Measurements from ENCODE around the gene SHANK1.
A peak's percentile ranks its signal among the peaks of the same experiment; 100 is the strongest.

The SHANK1 gene

GRCh38 chr19:50679177-50680125 is 40.2 kb downstream of the SHANK1 start:
- WGBS, 2 donors (ENCODE audit: extremely low coverage in 2 of 2, insufficient read length in 2 of 2, insufficient replicate concordance in 1 of 2) = no CpG with 5 or more reads among the region's 23 CpGs
- Histone ChIP-seq H3K4ac (ENCODE audit: low read length) (no peak overlapping the region), H3K79me1 (ENCODE audit: low read depth, low read length) (no peaks in the 10 kb centered on the region), H3K23ac (ENCODE audit: low read depth, low read length, poor library complexity) (peak overlapping the region; percentile 62), H3K9me3 (replicated peaks in 1 of 2; ENCODE audit: control insufficient read depth in 2 of 2, insufficient read depth in 1 of 2, low read depth in 1 of 2, low read length in 2 of 2) (no peaks in the 10 kb centered on the region), H3K18ac (ENCODE audit: low read length) (peak overlapping the region; percentile 73), H3K4me3 (ENCODE audit: low read length in 2 of 2) (no peak overlapping the region), H3K4me1 (ENCODE audit: control insufficient read depth in 2 of 2, insufficient read depth in 1 of 2, low read depth in 1 of 2, low read length in 2 of 2) (peaks cover 1 to 2% of the 10 kb centered on the region in 2 donors), H2BK12ac (ENCODE audit: low read length) (no peak overlapping the region), H3K14ac (ENCODE audit: low read length) (no peak overlapping the region), H3K36me3 (replicated peaks in 1 of 2; ENCODE audit: control insufficient read depth in 2 of 2, insufficient read depth in 2 of 2, low read length in 2 of 2) (peaks cover 0 to 3% of the 10 kb centered on the region in 2 donors), H4K91ac (ENCODE audit: low read depth, low read length, poor library complexity) (no peak overlapping the region), H3K27ac (replicated peaks; ENCODE audit: low read length) (no peak overlapping the region), H3K9ac (ENCODE audit: low read depth, low read length, poor library complexity) (no peak overlapping the region), H2BK5ac (ENCODE audit: low read length) (no peak overlapping the region), H2BK15ac (ENCODE audit: low read length) (no peak overlapping the region), H3K4me2 (ENCODE audit: insufficient read depth, low read length, poor library complexity, severe bottlenecking) (no peak overlapping the region), H4K8ac (ENCODE audit: low read depth, low read length) (no peak overlapping the region), H2AK5ac (ENCODE audit: low read depth, low read length) (peak overlapping the region; percentile 52), H3K27me3 (ENCODE audit: control insufficient read depth in 3 of 3, insufficient read depth in 3 of 3, low read depth in 1 of 3, low read length in 3 of 3) (peaks cover 0 to 9% (median 0%) of the 10 kb centered on the region in 3 experiments), H2AFZ (ENCODE audit: low read length) (peak overlapping the region; percentile 4), H2BK120ac (ENCODE audit: low read depth, low read length) (no peak overlapping the region)
- DNase-seq (ENCODE audit: low spot score) = peak; percentile 67

- peaks cover 0 to 3% of the 10 kb centered on the region in 2 donors for H3K36me3 ChIP-seq (replicated peaks in 1 of 2; ENCODE audit: control insufficient read depth in 2 of 2, insufficient read depth in 2 of 2, low read length in 2 of 2)
- no peak overlapping the region for H3K4me3 ChIP-seq (ENCODE audit: low read length in 2 of 2)
Observed at GRCh38 chr19:50678323-50678722, 41.3 kb downstream of the SHANK1 start.

GRCh38 chr19:50677636-50678035 is 42.0 kb downstream of the SHANK1 start:
- WGBS, 2 donors (ENCODE audit: extremely low coverage in 2 of 2, insufficient read length in 2 of 2, insufficient replicate concordance in 1 of 2) = no CpG with 5 or more reads among the region's 5 CpGs
- H3K23ac ChIP-seq (ENCODE audit: low read depth, low read length, poor library complexity) = no peak overlapping the region
- H3K4me3 ChIP-seq (ENCODE audit: low read length in 2 of 2) = no peak overlapping the region
- H2AK5ac ChIP-seq (ENCODE audit: low read depth, low read length) = no peak overlapping the region
- no peak overlapping the region for H2BK120ac ChIP-seq (ENCODE audit: low read depth, low read length)
- no peak overlapping the region for H3K4me2 ChIP-seq (ENCODE audit: insufficient read depth, low read length, poor library complexity, severe bottlenecking)
- no peak overlapping the region for H3K4ac ChIP-seq (ENCODE audit: low read length)
- no peak overlapping the region for H2BK5ac ChIP-seq (ENCODE audit: low read length)
- no peaks in the 10 kb centered on the region for H3K9me3 ChIP-seq (replicated peaks in 1 of 2; ENCODE audit: control insufficient read depth in 2 of 2, insufficient read depth in 1 of 2, low read depth in 1 of 2, low read length in 2 of 2)
- H3K27me3 ChIP-seq (ENCODE audit: control insufficient read depth in 3 of 3, insufficient read depth in 3 of 3, low read depth in 1 of 3, low read length in 3 of 3) = peaks cover 0 to 21% (median 0%) of the 10 kb centered on the region in 3 experiments
- no peak overlapping the region for H3K27ac ChIP-seq (replicated peaks; ENCODE audit: low read length)
- no peak overlapping the region for H3K14ac ChIP-seq (ENCODE audit: low read length)
- H3K79me1 ChIP-seq (ENCODE audit: low read depth, low read length) = no peaks in the 10 kb centered on the region
- H3K36me3 ChIP-seq (replicated peaks in 1 of 2; ENCODE audit: control insufficient read depth in 2 of 2, insufficient read depth in 2 of 2, low read length in 2 of 2) = peaks cover 0 to 3% of the 10 kb centered on the region in 2 donors
- peaks cover 2 to 5% of the 10 kb centered on the region in 2 donors for H3K4me1 ChIP-seq (ENCODE audit: control insufficient read depth in 2 of 2, insufficient read depth in 1 of 2, low read depth in 1 of 2, low read length in 2 of 2)
- no peak overlapping the region for H4K91ac ChIP-seq (ENCODE audit: low read depth, low read length, poor library complexity)
- no peak for DNase-seq (ENCODE audit: low spot score)
- no peak overlapping the region for H2BK12ac ChIP-seq (ENCODE audit: low read length)
- H2AFZ ChIP-seq (ENCODE audit: low read length) = no peak overlapping the region
- no peak overlapping the region for H3K18ac ChIP-seq (ENCODE audit: low read length)
- H3K9ac ChIP-seq (ENCODE audit: low read depth, low read length, poor library complexity) = no peak overlapping the region
- H4K8ac ChIP-seq (ENCODE audit: low read depth, low read length) = no peak overlapping the region
- H2BK15ac ChIP-seq (ENCODE audit: low read length) = no peak overlapping the region

More at GRCh38 chr19:50678323-50678722, 41.3 kb downstream of the SHANK1 start:
- Histone ChIP-seq H2AFZ (ENCODE audit: low read length) (no peak overlapping the region), H3K18ac (ENCODE audit: low read length) (no peak overlapping the region), H3K23ac (ENCODE audit: low read depth, low read length, poor library complexity) (peak overlapping the region; percentile 29), H2AK5ac (ENCODE audit: low read depth, low read length) (no peak overlapping the region), H4K8ac (ENCODE audit: low read depth, low read length) (no peak overlapping the region), H2BK120ac (ENCODE audit: low read depth, low read length) (no peak overlapping the region), H3K9me3 (replicated peaks in 1 of 2; ENCODE audit: control insufficient read depth in 2 of 2, insufficient read depth in 1 of 2, low read depth in 1 of 2, low read length in 2 of 2) (no peaks in the 10 kb centered on the region), H3K27ac (replicated peaks; ENCODE audit: low read length) (no peak overlapping the region), H3K14ac (ENCODE audit: low read length) (no peak overlapping the region), H2BK12ac (ENCODE audit: low read length) (no peak overlapping the region), H4K91ac (ENCODE audit: low read depth, low read length, poor library complexity) (no peak overlapping the region), H3K27me3 (ENCODE audit: control insufficient read depth in 3 of 3, insufficient read depth in 3 of 3, low read depth in 1 of 3, low read length in 3 of 3) (peaks cover 0 to 15% (median 0%) of the 10 kb centered on the region in 3 experiments), H3K4me2 (ENCODE audit: insufficient read depth, low read length, poor library complexity, severe bottlenecking) (no peak overlapping the region), H2BK5ac (ENCODE audit: low read length) (no peak overlapping the region), H3K79me1 (ENCODE audit: low read depth, low read length) (no peaks in the 10 kb centered on the region), H3K4ac (ENCODE audit: low read length) (no peak overlapping the region), H2BK15ac (ENCODE audit: low read length) (no peak overlapping the region), H3K9ac (ENCODE audit: low read depth, low read length, poor library complexity) (no peak overlapping the region), H3K4me1 (ENCODE audit: control insufficient read depth in 2 of 2, insufficient read depth in 1 of 2, low read depth in 1 of 2, low read length in 2 of 2) (peaks cover 2 to 4% of the 10 kb centered on the region in 2 donors)
- no peak for DNase-seq (ENCODE audit: low spot score)
- no CpG with 5 or more reads among the region's 3 CpGs for WGBS, 2 donors (ENCODE audit: extremely low coverage in 2 of 2, insufficient read length in 2 of 2, insufficient replicate concordance in 1 of 2)

GRCh38 chr19:50676625-50677197 is 42.9 kb downstream of the SHANK1 start:
- no peaks in the 10 kb centered on the region for H3K79me1 ChIP-seq (ENCODE audit: low read depth, low read length)
- H3K36me3 ChIP-seq (replicated peaks in 1 of 2; ENCODE audit: control insufficient read depth in 2 of 2, insufficient read depth in 2 of 2, low read length in 2 of 2) = peaks cover 0 to 3% of the 10 kb centered on the region in 2 donors
- H3K14ac ChIP-seq (ENCODE audit: low read length) = no peak overlapping the region
- peaks cover 0 to 27% (median 0%) of the 10 kb centered on the region in 3 experiments for H3K27me3 ChIP-seq (ENCODE audit: control insufficient read depth in 3 of 3, insufficient read depth in 3 of 3, low read depth in 1 of 3, low read length in 3 of 3)
- H3K4ac ChIP-seq (ENCODE audit: low read length) = no peak overlapping the region
- no peak overlapping the region for H2BK12ac ChIP-seq (ENCODE audit: low read length)
- H2AK5ac ChIP-seq (ENCODE audit: low read depth, low read length) = no peak overlapping the region
- H3K18ac ChIP-seq (ENCODE audit: low read length) = no peak overlapping the region
- H3K4me2 ChIP-seq (ENCODE audit: insufficient read depth, low read length, poor library complexity, severe bottlenecking) = no peak overlapping the region
- H4K91ac ChIP-seq (ENCODE audit: low read depth, low read length, poor library complexity) = no peak overlapping the region
- no peak overlapping the region for H3K9ac ChIP-seq (ENCODE audit: low read depth, low read length, poor library complexity)
- no peak overlapping the region for H3K27ac ChIP-seq (replicated peaks; ENCODE audit: low read length)
- H2BK5ac ChIP-seq (ENCODE audit: low read length) = no peak overlapping the region
- no peak overlapping the region for H2BK15ac ChIP-seq (ENCODE audit: low read length)
- H2AFZ ChIP-seq (ENCODE audit: low read length) = no peak overlapping the region
- no peak overlapping the region for H3K23ac ChIP-seq (ENCODE audit: low read depth, low read length, poor library complexity)
- H3K4me3 ChIP-seq (ENCODE audit: low read length in 2 of 2) = no peak overlapping the region
- no peak overlapping the region for H4K8ac ChIP-seq (ENCODE audit: low read depth, low read length)
- H3K9me3 ChIP-seq (replicated peaks in 1 of 2; ENCODE audit: control insufficient read depth in 2 of 2, insufficient read depth in 1 of 2, low read depth in 1 of 2, low read length in 2 of 2) = no peaks in the 10 kb centered on the region
- WGBS, 2 donors (ENCODE audit: extremely low coverage in 2 of 2, insufficient read length in 2 of 2, insufficient replicate concordance in 1 of 2) = no CpG with 5 or more reads among the region's 1 CpG
- H3K4me1 ChIP-seq (ENCODE audit: control insufficient read depth in 2 of 2, insufficient read depth in 1 of 2, low read depth in 1 of 2, low read length in 2 of 2) = peaks cover 2 to 5% of the 10 kb centered on the region in 2 donors
- H2BK120ac ChIP-seq (ENCODE audit: low read depth, low read length) = no peak overlapping the region
- DNase-seq (ENCODE audit: low spot score) = no peak

Data from neuronal stem cell (in vitro differentiated cells).